Activated naive CD4-positive, alpha-beta T cell treated with anti-CD3 and anti-CD28 coated beads for 36 hours (primary cell): ENCODE data around the gene BDH1. TPM values are rescaled to one million over a fixed set of nuclear protein-coding genes. Genes with fewer than 3 reads are reported as not detected.

Experiments
- CTCF ChIA-PET: fragments of 350-600 bp; sonication (Branson Sonifier 250); formaldehyde crosslinking; loops from one replicate; lab custom pipeline; 2021; ENCODE audit warnings: antibody characterized with exemption; lab: Charles Lee
- DNase-seq: peaks from one replicate; pipeline ENCODE4 v3.0.0-alpha.2; 2020
- H3K27ac Mint-ChIP-seq: one replicate; pipeline ENCODE4 v1.8.0; 2021; ENCODE audit warnings: mild to moderate bottlenecking, mixed read lengths
- H3K27me3 Mint-ChIP-seq: one replicate; pipeline ENCODE4 v1.8.0; 2021; ENCODE audit warnings: low read depth, mixed read lengths
- H3K36me3 Mint-ChIP-seq: one replicate; pipeline ENCODE4 v1.8.0; 2021; ENCODE audit warnings: low read depth, mixed read lengths
- H3K4me1 Mint-ChIP-seq: one replicate; pipeline ENCODE4 v1.8.0; 2021; ENCODE audit warnings: low read depth, mixed read lengths
- H3K4me3 Mint-ChIP-seq: one replicate; pipeline ENCODE4 v1.8.0; 2021; ENCODE audit warnings: mild to moderate bottlenecking, moderate library complexity, mixed read lengths
- H3K9me3 Mint-ChIP-seq: one replicate; pipeline ENCODE4 v1.8.0; 2021; ENCODE audit warnings: mixed read lengths
- intact Hi-C: fragments of 100-400 bp; cut with micrococcal nuclease; formaldehyde crosslinking; loops from one replicate; pipeline ENCODE4 v1.15.1; 2023
- total RNA-seq, 2 experiments: library from RNA; stranded (reverse); gene quantifications; one replicate each; pipeline ENCODE4 v1.2.3, GENCODE V29; 2021

BDH1 gene
- total RNA-seq, 2 experiments from 2014 or later = 70.7 to 71.2 TPM

DNA sequence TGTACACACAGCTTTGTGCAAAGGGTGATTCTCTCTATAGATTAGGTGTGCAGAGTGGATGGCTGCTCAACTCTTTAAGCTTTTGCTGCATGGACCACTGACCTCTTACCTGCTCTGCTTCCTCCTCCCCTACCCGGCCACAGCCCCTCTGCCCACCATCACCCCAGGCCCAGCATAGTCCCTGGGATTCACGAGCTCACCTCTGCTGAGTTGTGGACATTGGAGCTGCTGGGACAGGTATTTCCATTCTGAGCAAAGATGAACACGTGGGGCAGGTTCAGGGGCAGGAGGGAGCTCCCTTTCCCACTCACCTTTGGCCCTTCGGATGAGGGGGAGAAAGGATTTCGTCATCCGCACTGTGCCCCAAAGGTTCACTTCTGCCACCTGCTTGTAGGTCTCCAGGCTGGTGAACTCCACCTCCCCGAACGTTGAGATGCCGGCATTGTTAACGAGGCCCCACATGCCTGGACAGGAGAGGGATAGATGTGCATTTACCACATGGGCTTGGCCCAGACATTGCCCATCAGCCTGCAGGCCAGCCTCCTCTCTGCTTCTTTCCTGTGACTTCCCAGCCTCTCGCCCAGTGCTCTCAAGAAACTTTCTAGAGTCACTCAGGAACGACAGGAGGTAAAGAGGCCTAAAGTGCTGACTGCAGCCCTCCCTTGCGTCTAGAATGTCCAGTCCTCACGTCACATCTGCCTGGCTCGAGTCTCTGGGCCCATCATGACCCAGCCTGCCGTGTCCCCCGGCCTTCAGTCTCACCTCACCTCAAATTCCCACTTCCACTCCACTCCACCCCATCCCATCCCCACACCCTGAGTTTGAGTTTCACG, 41.6 kb downstream of the BDH1 start:
- no peak for DNase-seq
- CTCF ChIA-PET = interaction anchor here (1.5 to 2.6 kb wide), 2 partner anchors 12 to 257 kb away, joined by 6 to 12 read pairs; no protein-coding TSS in a partner anchor
- intact Hi-C loops = no loop called here
- H3K9me3 Mint-ChIP-seq = no peaks in the 10 kb centered on the region
- H3K27ac Mint-ChIP-seq = peak overlapping the region; percentile 53
- no peak overlapping the region for H3K4me3 Mint-ChIP-seq
- H3K27me3 Mint-ChIP-seq = no peaks in the 10 kb centered on the region
- H3K4me1 Mint-ChIP-seq = peaks cover 18% of the 10 kb centered on the region
- peaks cover 31% of the 10 kb centered on the region for H3K36me3 Mint-ChIP-seq

DNA sequence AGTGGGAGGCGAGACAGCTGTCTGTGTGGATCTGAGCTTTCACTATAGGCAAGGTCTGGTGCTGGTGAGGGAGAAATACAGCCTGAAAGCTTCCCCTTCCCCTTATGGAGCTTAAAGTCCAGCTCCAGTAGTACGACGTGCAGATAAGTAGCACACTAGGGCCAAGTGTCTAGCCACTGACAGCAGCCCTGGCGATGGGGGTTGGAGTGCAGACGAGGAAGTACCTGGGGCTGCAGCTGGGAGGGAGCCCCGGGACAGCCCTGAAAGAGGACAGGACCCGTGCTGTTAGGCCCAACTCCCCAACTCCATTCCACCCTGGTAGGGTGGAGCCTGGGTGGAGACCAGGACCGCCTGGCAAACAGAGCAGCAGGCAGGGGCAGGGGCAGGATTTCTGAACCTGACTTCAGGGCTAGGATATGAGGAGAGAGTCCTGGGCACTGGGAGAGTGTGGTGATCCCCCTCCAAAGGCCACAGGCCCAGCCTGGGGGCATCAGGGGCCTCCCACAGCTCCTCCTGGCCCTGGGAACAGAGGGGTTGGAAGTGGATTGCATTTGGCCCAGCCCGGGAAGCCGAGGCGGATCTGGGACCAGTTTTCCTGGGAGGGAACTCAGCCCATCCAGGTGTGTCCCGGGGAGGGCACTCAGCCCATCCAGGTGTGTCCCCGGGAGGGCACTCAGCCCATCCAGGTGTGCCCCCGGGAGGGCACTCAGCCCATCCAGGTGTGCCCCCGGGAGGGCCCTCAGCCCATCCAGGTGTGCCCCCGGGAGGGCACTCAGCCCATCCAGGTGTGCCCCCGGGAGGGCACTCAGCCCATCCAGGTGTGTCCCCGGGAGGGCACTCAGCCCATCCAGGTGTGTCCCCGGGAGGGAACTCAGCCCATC, 42.8 kb downstream of the BDH1 start:
- intact Hi-C loops = no loop called here
- Mint-ChIP-seq H3K4me3 (no peak overlapping the region), H3K36me3 (peaks cover 28% of the 10 kb centered on the region), H3K4me1 (peaks cover 15% of the 10 kb centered on the region), H3K27ac (no peak overlapping the region), H3K27me3 (no peaks in the 10 kb centered on the region), H3K9me3 (no peaks in the 10 kb centered on the region)
- no peak for DNase-seq
- CTCF ChIA-PET = interaction anchor here (1.3 to 1.7 kb wide), 2 partner anchors 11 to 255 kb away, joined by 3 to 4 read pairs; no protein-coding TSS in a partner anchor

DNA sequence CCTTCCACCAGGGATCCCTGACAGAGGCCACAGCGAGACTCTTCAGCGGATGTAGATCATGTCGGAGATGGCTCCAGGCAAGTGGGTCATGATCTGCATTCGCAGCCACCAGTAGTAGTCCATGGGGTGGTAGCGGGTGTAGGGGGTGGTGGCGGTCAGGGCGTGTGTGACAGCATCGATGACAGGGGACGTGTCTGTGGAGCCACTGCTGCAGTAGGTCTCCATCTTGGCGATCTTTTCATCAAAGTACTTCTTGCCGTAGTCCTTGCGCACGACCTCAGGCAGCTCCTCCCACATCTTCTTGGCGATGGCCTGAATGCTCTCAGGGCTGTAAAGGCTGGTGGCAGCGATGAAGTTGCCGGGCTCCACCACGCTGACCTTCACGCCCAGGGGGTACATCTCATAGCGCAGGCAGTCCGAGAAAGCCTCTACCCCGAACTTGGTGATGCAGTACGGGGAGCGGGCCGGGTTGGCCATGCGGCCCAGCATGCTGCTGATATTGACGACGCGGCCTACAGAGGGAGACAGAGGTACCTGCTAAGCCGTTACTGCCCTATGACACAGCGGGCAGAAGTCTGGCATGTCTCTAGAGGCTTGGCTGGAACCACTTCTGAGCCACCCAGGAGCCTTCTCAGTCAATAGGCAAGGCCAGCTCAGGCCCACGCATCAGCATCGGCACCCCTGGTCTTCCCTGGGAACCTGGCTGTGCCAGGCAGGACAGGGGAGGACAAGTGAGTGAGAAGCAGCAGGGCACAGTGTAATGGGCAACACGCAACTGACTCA, 43.7 kb downstream of the BDH1 start:
- H3K27ac Mint-ChIP-seq = no peak overlapping the region
- H3K36me3 Mint-ChIP-seq = peaks cover 28% of the 10 kb centered on the region
- CTCF ChIA-PET = interaction anchor here (0.9 to 1.7 kb wide), 4 partner anchors 10 to 287 kb away, joined by 3 to 4 read pairs (median 4); no protein-coding TSS in a partner anchor
- H3K4me1 Mint-ChIP-seq = peaks cover 15% of the 10 kb centered on the region
- no peak for DNase-seq
- H3K27me3 Mint-ChIP-seq = no peaks in the 10 kb centered on the region
- no peak overlapping the region for H3K4me3 Mint-ChIP-seq
- intact Hi-C loops = loop anchor here (2.0 kb wide), 1 partner anchor 57 kb away; no protein-coding TSS in a partner anchor
- no peaks in the 10 kb centered on the region for H3K9me3 Mint-ChIP-seq

DNA sequence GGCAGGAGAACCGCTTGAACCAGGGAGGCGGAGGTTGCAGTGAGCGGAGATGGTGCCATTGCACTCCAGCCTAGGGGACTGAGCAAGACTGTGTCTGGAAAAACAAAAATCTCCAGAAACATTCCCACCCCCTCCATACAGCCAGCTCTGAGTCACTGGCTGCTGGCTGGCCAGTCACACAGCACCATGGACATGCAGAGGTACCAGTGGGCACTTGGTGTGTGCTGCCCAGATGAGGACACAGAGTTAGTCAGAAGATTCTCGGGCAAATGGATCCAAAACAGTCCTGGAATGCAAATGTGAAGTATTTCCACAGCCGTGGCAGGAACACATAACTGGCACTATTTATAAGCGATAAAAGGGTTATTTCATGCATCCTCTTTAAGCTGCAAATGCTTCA, 44.6 kb downstream of the BDH1 start:
- no peaks in the 10 kb centered on the region for H3K27me3 Mint-ChIP-seq
- H3K9me3 Mint-ChIP-seq = no peaks in the 10 kb centered on the region
- no peak for DNase-seq
- H3K4me1 Mint-ChIP-seq = peaks cover 6% of the 10 kb centered on the region
- H3K27ac Mint-ChIP-seq = no peak overlapping the region
- no peak overlapping the region for H3K4me3 Mint-ChIP-seq
- H3K36me3 Mint-ChIP-seq = peaks cover 19% of the 10 kb centered on the region
- CTCF ChIA-PET = interaction anchor here (0.9 to 1.7 kb wide), 4 partner anchors 10 to 323 kb away, joined by 3 to 5 read pairs (median 4); no protein-coding TSS in a partner anchor
- intact Hi-C loops = loop anchor here (2.0 kb wide), 1 partner anchor 56 kb away; no protein-coding TSS in a partner anchor

DNA sequence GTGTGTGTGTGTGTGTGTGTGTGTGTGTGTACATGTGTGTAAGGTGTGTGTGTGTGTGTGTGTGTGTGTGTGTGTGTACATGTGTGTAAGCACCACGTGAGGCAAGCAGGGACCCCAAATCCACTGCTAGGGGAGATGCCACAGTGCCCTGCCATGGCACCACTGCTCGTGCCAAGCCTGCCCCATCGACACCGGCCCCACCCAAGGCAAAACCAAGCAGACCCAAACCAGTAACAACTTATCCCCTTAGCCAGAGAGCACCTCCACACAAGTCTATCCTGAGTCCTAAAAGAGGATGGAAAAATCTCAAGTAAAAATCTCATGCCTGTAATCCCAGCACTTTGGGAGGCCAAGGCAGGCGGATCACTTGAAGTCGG, 45.1 kb downstream of the BDH1 start:
- Mint-ChIP-seq H3K27me3 (no peaks in the 10 kb centered on the region), H3K4me1 (peaks cover 6% of the 10 kb centered on the region), H3K36me3 (peaks cover 19% of the 10 kb centered on the region), H3K9me3 (no peaks in the 10 kb centered on the region), H3K4me3 (no peak overlapping the region), H3K27ac (no peak overlapping the region)
- intact Hi-C loops = loop anchor here (1.0 to 2.0 kb wide), 3 partner anchors 56 to 508 kb away; no protein-coding TSS in a partner anchor
- no peak for DNase-seq
- CTCF ChIA-PET = interaction anchor here (0.6 to 1.8 kb wide), 6 partner anchors 48 to 323 kb away, joined by 3 to 14 read pairs (median 4); no protein-coding TSS in a partner anchor

DNA sequence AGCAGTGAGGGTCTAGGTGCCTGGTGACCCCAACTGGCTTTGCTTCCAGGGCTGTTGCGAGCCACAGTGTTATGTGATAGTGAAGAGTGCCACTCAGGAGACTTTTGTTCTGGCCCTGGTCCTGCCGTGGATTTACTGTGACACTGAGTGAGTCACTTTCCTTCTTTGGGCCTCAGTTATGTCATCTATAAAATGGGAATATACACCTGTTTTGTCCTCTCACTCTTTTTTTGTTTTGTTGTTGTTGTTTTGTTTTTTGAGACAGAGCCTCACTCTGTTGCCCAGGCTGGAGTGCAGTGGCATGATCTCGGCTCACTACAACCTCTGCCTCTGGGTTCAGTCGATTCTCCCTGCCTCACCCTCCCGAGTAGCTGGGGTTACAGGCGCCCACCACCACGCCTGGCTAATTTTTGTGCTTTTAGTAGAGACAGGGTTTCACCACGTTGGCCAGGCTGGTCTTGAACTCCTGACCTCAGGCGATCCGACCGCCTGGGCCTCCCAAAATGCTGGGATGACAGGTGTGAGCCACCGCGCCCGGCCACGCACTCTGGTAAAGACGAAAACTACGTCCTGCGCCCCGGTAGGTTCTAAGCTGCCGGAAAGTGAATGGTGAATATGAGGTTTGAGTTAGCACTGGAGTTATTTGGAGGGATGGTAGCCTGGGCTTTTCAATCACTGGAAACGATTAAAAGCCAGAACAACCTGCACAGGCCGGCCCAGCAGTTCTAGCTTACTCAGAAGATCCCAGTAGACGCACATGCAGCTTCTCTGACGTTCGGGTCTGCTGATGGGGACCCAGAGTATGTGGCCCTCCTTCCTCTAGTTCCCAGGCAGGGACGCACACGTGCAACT, 46.6 kb downstream of the BDH1 start:
- intact Hi-C loops = no loop called here
- Mint-ChIP-seq H3K27me3 (no peaks in the 10 kb centered on the region), H3K4me3 (no peak overlapping the region), H3K9me3 (no peaks in the 10 kb centered on the region), H3K4me1 (peaks cover 6% of the 10 kb centered on the region), H3K36me3 (peaks cover 16% of the 10 kb centered on the region), H3K27ac (no peak overlapping the region)
- DNase-seq = no peak
- CTCF ChIA-PET = interaction anchor here (0.7 to 1.8 kb wide), 7 partner anchors 20 to 479 kb away, joined by 3 to 14 read pairs (median 4); no protein-coding TSS in a partner anchor

DNA sequence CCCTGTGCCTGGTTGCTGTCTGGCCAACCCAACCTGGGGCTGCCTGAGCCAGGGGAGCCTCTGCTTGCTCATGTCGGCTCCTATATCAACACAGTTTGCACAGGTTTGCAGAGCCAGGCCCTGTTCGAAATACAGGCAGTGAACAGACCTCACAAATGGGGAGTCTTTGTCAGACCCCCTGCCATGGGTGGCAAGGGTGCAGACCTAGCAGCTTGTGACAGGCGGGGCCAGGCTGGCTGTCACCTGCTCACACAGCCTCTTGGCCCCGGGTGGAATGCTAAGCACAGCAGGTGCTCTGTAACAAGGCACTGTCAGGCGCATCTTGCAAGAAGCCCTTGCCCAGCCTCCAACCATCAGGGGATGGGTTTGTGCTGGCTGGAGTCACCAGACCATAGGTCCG, 47.3 kb downstream of the BDH1 start:
- Mint-ChIP-seq H3K27ac (no peak overlapping the region), H3K36me3 (peaks cover 11% of the 10 kb centered on the region), H3K27me3 (no peaks in the 10 kb centered on the region), H3K9me3 (no peaks in the 10 kb centered on the region), H3K4me1 (peaks cover 6% of the 10 kb centered on the region), H3K4me3 (no peak overlapping the region)
- CTCF ChIA-PET = interaction anchor here (0.5 kb wide), 1 partner anchor 11 kb away, joined by 3 read pairs; no protein-coding TSS in a partner anchor
- intact Hi-C loops = no loop called here
- DNase-seq = no peak

DNA sequence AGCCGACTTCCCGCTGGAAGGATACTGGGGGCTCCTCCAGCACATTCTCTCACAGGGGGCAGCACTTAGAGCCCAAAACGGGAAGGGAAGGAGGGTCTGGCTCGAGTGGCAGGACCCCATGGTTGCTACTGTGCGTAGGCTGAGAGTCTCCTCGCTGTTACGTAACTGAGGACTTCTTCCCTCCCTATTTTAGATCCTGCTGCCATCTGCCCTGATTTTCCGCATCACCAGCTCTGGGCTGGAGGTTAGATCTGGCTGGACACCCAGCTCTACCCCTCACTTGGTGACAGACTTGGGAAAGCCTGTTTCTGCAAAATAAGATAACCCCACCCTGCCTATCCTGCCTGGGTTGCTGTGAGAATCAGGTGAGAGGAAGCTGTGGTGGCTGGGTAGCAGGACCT, 47.7 kb downstream of the BDH1 start:
- peaks cover 6% of the 10 kb centered on the region for H3K4me1 Mint-ChIP-seq
- intact Hi-C loops = no loop called here
- H3K27me3 Mint-ChIP-seq = no peaks in the 10 kb centered on the region
- H3K27ac Mint-ChIP-seq = no peak overlapping the region
- no peaks in the 10 kb centered on the region for H3K9me3 Mint-ChIP-seq
- CTCF ChIA-PET = interaction anchor here (0.5 kb wide), 1 partner anchor 10 kb away, joined by 3 read pairs; no protein-coding TSS in a partner anchor
- H3K4me3 Mint-ChIP-seq = no peak overlapping the region
- peaks cover 11% of the 10 kb centered on the region for H3K36me3 Mint-ChIP-seq
- no peak for DNase-seq

DNA sequence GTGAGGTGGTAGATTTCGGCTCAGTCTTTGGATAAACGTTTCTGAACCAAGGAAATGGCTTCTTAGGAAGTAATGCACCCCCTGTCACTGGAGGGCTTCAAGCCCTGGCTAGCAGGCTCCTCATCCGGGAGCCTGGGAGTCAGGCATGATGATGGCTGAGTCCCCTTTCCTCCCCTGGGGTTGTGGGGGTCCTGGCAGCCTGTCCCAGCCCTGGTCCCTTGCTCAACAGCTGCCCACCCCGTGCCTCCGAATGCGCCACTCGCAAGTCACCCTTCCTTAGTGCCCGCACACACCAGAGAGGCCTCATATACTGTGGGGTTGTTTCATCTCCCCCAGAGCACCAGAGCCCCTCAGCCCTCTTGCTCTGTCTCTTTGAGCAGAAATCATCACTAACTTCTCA, 48.2 kb downstream of the BDH1 start:
- Mint-ChIP-seq H3K4me1 (peaks cover 6% of the 10 kb centered on the region), H3K27me3 (no peaks in the 10 kb centered on the region), H3K36me3 (peaks cover 11% of the 10 kb centered on the region), H3K4me3 (no peak overlapping the region), H3K27ac (no peak overlapping the region), H3K9me3 (no peaks in the 10 kb centered on the region)
- DNase-seq = no peak
- intact Hi-C loops = no loop called here
- CTCF ChIA-PET = interaction anchor here (1.1 kb wide), 1 partner anchor 92 kb away, joined by 3 read pairs; no protein-coding TSS in a partner anchor

DNA sequence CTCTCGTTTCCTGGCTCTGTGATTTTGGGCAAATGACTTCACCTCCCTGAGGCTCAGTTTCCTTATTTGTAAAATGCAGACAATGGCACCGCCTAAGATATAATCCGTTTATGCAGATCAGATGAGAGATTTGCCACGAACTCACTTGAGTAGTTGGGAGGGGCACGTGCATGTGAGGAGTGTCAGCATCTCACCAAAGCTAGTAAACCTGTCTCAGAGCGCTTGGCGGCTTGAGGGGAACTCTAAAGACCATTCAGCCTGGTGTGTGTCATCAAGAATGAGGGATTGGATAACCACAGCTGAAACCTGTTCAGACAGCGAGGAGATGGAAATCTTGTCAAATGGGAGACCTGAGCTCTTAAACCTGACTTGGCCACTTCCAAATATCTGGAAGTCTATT, 48.7 kb downstream of the BDH1 start:
- DNase-seq = no peak
- CTCF ChIA-PET = interaction anchor here (0.7 to 1.1 kb wide), 2 partner anchors 92 to 263 kb away, joined by 3 to 4 read pairs; no protein-coding TSS in a partner anchor
- H3K9me3 Mint-ChIP-seq = no peaks in the 10 kb centered on the region
- H3K4me3 Mint-ChIP-seq = no peak overlapping the region
- intact Hi-C loops = no loop called here
- no peaks in the 10 kb centered on the region for H3K27me3 Mint-ChIP-seq
- no peak overlapping the region for H3K27ac Mint-ChIP-seq
- peaks cover 6% of the 10 kb centered on the region for H3K4me1 Mint-ChIP-seq
- peaks cover 10% of the 10 kb centered on the region for H3K36me3 Mint-ChIP-seq
